HEK293 (cell line): Measurements from ENCODE around the gene IL23A.

Source experiments
- CTCF ChIA-PET: fragments of 350-600 bp; formaldehyde crosslinking; extraction: SDS; loops from one replicate; lab custom pipeline; 2021; ENCODE audit warnings: antibody characterized with exemption; lab: Yijun Ruan, JAX
- POLR2A ChIA-PET: fragments of 300-600 bp; formaldehyde crosslinking; extraction: SDS; loops from one replicate; lab custom pipeline; 2020; ENCODE audit warnings: antibody characterized with exemption, inconsistent platforms; lab: Yijun Ruan, JAX
- H3K27ac ChIP-seq: fragments of 200-500 bp; sonication (Bioruptor generic); 2 replicates; pipeline ENCODE4 v1.5.1; 2014; ENCODE audit warnings: low read depth, low read length, control low read depth, inconsistent platforms; ENCODE audit errors: extremely low read depth
- H3K36me3 ChIP-seq, 2 experiments: fragments of 200-500 bp in 1 of 2; sonication (Bioruptor generic) in 1 of 2; 1 replicate in 1 of 2; 2 replicates in 1 of 2; pipeline ENCODE4 v1.5.1; 2014 to 2017; ENCODE audit warnings: inconsistent platforms in 2 of 2, low read length in 2 of 2; ENCODE audit not compliant: control insufficient read depth in 2 of 2, insufficient read depth in 1 of 2
- H3K4me1 ChIP-seq: fragments of 200-500 bp; sonication (Bioruptor generic); 2 replicates; pipeline ENCODE4 v1.5.1; 2014; ENCODE audit warnings: mild to moderate bottlenecking, low read length, inconsistent platforms; ENCODE audit not compliant: control insufficient read depth, insufficient read depth
- H3K4me3 ChIP-seq: 2 replicates; pipeline ENCODE4 v1.5.1; 2011; ENCODE audit warnings: low read depth, mild to moderate bottlenecking, control low read depth, low read length, moderate library complexity
- H3K9me3 ChIP-seq: fragments of 200-500 bp; sonication (Bioruptor generic); 2 replicates; pipeline ENCODE4 v1.5.1; 2014; ENCODE audit warnings: low read depth, low read length, inconsistent platforms; ENCODE audit not compliant: control insufficient read depth, insufficient read depth
- IKZF3 ChIP-seq: fragments of 450-650 bp; IDR thresholded peaks from 2 replicates; pipeline ENCODE4 v1.5.0; 2018; ENCODE audit warnings: missing biosample characterization, mild to moderate bottlenecking, missing genetic modification characterization, moderate library complexity
- KLF8 ChIP-seq: fragments of 450-650 bp; formaldehyde crosslinking; IDR thresholded peaks from 2 replicates; pipeline ENCODE4 v1.5.1; 2016; ENCODE audit warnings: missing biosample characterization, missing genetic modification characterization
- SALL2 ChIP-seq: fragments of 450-650 bp; formaldehyde crosslinking; IDR thresholded peaks from 2 replicates; pipeline ENCODE4 v1.5.0; 2017; ENCODE audit warnings: missing biosample characterization, mild to moderate bottlenecking, missing genetic modification characterization, borderline replicate concordance
- SP3 ChIP-seq: fragments of 450-650 bp; formaldehyde crosslinking; IDR thresholded peaks from 2 replicates; pipeline ENCODE4 v1.5.1; 2016; ENCODE audit warnings: missing biosample characterization, missing genetic modification characterization
- ZBTB17 ChIP-seq: fragments of 450-650 bp; formaldehyde crosslinking; IDR thresholded peaks from 2 replicates; pipeline ENCODE4 v1.5.1; 2016; ENCODE audit warnings: missing biosample characterization, missing genetic modification characterization
- ZBTB20 ChIP-seq: fragments of 450-650 bp; formaldehyde crosslinking; IDR thresholded peaks from 2 replicates; pipeline ENCODE4 v1.5.1; 2016; ENCODE audit warnings: missing biosample characterization, missing genetic modification characterization
- ZFP37 ChIP-seq: fragments of 450-650 bp; formaldehyde crosslinking; IDR thresholded peaks from 2 replicates; pipeline ENCODE4 v1.5.1; 2016; ENCODE audit warnings: missing biosample characterization, missing genetic modification characterization
- ZNF239 ChIP-seq: fragments of 450-650 bp; formaldehyde crosslinking; IDR thresholded peaks from 2 replicates; pipeline ENCODE4 v1.5.1; 2016; ENCODE audit warnings: missing biosample characterization, missing genetic modification characterization
- ZNF341 ChIP-seq: fragments of 450-650 bp; formaldehyde crosslinking; IDR thresholded peaks from 2 replicates; pipeline ENCODE4; 2016; ENCODE audit warnings: low read depth, missing biosample characterization, missing genetic modification characterization
- ZNF501 ChIP-seq: fragments of 450-650 bp; formaldehyde crosslinking; IDR thresholded peaks from 2 replicates; pipeline ENCODE4 v1.5.1; 2016; ENCODE audit warnings: missing biosample characterization, missing genetic modification characterization
- ZNF548 ChIP-seq: fragments of 450-650 bp; formaldehyde crosslinking; IDR thresholded peaks from 2 replicates; pipeline ENCODE4 v1.5.1; 2016; ENCODE audit warnings: missing biosample characterization, missing genetic modification characterization
- ZNF549 ChIP-seq: fragments of 450-650 bp; IDR thresholded peaks from 2 replicates; pipeline ENCODE4 v1.5.1; 2018; ENCODE audit warnings: missing biosample characterization, missing genetic modification characterization, mild to moderate bottlenecking, inconsistent platforms, moderate library complexity
- ZNF629 ChIP-seq: fragments of 450-650 bp; formaldehyde crosslinking; IDR thresholded peaks from 2 replicates; pipeline ENCODE4 v1.5.1; 2017; ENCODE audit warnings: missing biosample characterization, missing genetic modification characterization
- ZNF792 ChIP-seq: fragments of 450-650 bp; formaldehyde crosslinking; IDR thresholded peaks from 2 replicates; pipeline ENCODE4 v1.5.1; 2016; ENCODE audit warnings: missing biosample characterization, missing genetic modification characterization
- ZNF837 ChIP-seq: fragments of 450-650 bp; formaldehyde crosslinking; IDR thresholded peaks from 2 replicates; pipeline ENCODE4 v1.5.1; 2016; ENCODE audit warnings: missing biosample characterization, missing genetic modification characterization
- TF ChIP-seq, protein P1 (sequence below): fragments of 450-650 bp; formaldehyde crosslinking; IDR thresholded peaks from 2 replicates; pipeline ENCODE4 v1.5.1; 2016; ENCODE audit warnings: missing biosample characterization, missing genetic modification characterization
- TF ChIP-seq, protein P2 (sequence below): fragments of 450-650 bp; formaldehyde crosslinking; IDR thresholded peaks from 2 replicates; pipeline ENCODE4 v1.5.1; 2016; ENCODE audit warnings: missing biosample characterization, missing genetic modification characterization, borderline replicate concordance
- TF ChIP-seq, protein P3 (sequence below): fragments of 450-650 bp; formaldehyde crosslinking; IDR thresholded peaks from 2 replicates; pipeline ENCODE4 v1.5.1; 2017; ENCODE audit warnings: missing biosample characterization, missing genetic modification characterization
- TF ChIP-seq, protein P4 (sequence below): fragments of 450-650 bp; formaldehyde crosslinking; optimal IDR thresholded peaks from 2 replicates; pipeline ENCODE3; 2016; ENCODE audit warnings: missing biosample characterization, mild to moderate bottlenecking, missing genetic modification characterization
- TF ChIP-seq, protein P5 (sequence below): fragments of 450-650 bp; formaldehyde crosslinking; IDR thresholded peaks from 2 replicates; pipeline ENCODE4 v1.5.1; 2017; ENCODE audit warnings: missing biosample characterization, missing genetic modification characterization
- TF ChIP-seq, protein P6 (sequence below): fragments of 450-650 bp; formaldehyde crosslinking; IDR thresholded peaks from 2 replicates; pipeline ENCODE4 v1.5.1; 2016; ENCODE audit warnings: missing biosample characterization, missing genetic modification characterization
- TF ChIP-seq, protein P7 (sequence below): fragments of 450-650 bp; formaldehyde crosslinking; IDR thresholded peaks from 2 replicates; pipeline ENCODE4 v1.5.1; 2017; ENCODE audit warnings: missing biosample characterization, missing genetic modification characterization

IL23A gene

DNA sequence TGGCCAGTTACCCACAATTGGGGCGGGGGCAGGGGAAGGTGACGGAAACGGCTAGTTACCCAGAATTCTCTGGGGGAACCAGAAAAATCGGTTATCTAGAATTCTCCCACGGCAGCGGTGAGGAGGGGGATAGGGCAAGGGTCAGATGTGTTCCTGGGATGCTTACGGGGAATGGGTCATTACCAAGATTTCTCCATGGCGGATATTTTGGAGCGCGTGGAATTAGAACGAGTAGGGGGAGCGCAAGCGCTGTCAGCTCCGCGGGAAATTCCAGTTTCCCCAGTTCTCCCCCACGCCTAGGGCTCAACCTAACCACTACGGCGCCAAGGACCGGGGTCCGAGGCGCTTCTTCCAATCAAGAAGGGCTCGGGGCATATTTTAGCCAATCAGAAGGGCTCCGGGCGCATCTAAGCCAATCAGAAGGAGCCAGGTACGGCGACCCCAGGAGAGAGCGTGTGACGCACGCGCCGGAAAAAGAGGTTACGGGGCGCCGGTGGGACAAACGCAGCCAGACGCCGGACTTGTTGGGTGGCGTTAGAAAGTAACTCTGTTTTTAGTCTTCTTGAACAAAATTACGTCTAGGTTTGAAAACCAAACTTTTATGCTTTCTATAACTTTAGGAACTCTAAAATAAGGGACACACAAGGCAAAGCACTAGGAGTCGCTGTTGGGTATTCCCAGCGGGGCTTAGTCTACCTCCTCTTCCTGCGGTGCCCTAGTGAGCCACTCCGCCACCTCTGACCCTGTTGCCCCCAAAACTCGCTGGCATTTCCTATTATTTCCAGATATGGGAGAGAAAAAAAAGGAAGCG is 4.8 kb upstream of the IL23A start, which contains the start of gene PAN2 (continued):
- TF ChIP-seq, protein P1, sequence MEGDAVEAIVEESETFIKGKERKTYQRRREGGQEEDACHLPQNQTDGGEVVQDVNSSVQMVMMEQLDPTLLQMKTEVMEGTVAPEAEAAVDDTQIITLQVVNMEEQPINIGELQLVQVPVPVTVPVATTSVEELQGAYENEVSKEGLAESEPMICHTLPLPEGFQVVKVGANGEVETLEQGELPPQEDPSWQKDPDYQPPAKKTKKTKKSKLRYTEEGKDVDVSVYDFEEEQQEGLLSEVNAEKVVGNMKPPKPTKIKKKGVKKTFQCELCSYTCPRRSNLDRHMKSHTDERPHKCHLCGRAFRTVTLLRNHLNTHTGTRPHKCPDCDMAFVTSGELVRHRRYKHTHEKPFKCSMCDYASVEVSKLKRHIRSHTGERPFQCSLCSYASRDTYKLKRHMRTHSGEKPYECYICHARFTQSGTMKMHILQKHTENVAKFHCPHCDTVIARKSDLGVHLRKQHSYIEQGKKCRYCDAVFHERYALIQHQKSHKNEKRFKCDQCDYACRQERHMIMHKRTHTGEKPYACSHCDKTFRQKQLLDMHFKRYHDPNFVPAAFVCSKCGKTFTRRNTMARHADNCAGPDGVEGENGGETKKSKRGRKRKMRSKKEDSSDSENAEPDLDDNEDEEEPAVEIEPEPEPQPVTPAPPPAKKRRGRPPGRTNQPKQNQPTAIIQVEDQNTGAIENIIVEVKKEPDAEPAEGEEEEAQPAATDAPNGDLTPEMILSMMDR (tag by site-specific recombination), result peak; percentile 68
- peak; percentile 89 for TF ChIP-seq ZBTB17
- TF ChIP-seq ZNF341 (tag by site-specific recombination), result peak; percentile 98
- TF ChIP-seq KLF8 (tag by site-specific recombination), result peak; percentile 51; the same call in 1 of the 2 replicates
- 0 out of 2 replicates have a peak, but pooled peaks have one; percentile 60 for TF ChIP-seq ZBTB20
- TF ChIP-seq, protein P2, sequence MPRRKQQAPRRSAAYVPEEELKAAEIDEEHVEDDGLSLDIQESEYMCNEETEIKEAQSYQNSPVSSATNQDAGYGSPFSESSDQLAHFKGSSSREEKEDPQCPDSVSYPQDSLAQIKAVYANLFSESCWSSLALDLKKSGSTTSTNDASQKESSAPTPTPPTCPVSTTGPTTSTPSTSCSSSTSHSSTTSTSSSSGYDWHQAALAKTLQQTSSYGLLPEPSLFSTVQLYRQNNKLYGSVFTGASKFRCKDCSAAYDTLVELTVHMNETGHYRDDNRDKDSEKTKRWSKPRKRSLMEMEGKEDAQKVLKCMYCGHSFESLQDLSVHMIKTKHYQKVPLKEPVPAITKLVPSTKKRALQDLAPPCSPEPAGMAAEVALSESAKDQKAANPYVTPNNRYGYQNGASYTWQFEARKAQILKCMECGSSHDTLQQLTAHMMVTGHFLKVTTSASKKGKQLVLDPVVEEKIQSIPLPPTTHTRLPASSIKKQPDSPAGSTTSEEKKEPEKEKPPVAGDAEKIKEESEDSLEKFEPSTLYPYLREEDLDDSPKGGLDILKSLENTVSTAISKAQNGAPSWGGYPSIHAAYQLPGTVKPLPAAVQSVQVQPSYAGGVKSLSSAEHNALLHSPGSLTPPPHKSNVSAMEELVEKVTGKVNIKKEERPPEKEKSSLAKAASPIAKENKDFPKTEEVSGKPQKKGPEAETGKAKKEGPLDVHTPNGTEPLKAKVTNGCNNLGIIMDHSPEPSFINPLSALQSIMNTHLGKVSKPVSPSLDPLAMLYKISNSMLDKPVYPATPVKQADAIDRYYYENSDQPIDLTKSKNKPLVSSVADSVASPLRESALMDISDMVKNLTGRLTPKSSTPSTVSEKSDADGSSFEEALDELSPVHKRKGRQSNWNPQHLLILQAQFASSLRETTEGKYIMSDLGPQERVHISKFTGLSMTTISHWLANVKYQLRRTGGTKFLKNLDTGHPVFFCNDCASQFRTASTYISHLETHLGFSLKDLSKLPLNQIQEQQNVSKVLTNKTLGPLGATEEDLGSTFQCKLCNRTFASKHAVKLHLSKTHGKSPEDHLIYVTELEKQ (tag by site-specific recombination), result no peak
- TF ChIP-seq IKZF3 (tag by site-specific recombination), result peak; percentile 88

DNA sequence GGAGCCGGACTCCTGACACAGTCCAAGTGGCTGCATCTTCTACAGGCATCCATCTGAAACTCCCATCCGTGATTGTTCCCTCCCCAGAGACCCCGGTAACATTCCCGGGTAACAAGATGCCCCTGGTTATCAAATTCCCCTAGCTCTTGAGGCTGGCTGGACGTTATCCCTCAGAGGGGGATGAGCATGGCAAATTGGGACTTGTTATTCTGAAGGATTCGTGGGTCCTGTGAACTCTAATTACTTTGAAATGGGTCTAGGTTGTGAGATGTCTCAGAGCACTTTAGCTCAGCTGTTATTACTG is 4.2 kb upstream of the IL23A start:
- ChIA-PET CTCF (interaction anchor here (0.8 to 1.1 kb wide), 3 partner anchors 11 to 49 kb away, joined by 3 to 5 read pairs (median 4); no protein-coding TSS in a partner anchor), POLR2A (interaction anchor here (2.1 to 3.4 kb wide), 2 partner anchors 18 to 25 kb away, joined by 16 to 32 read pairs; partner anchors contain the start of genes CNPY2 and STAT2)
- Histone ChIP-seq H3K4me1 (peaks cover 5% of the 10 kb centered on the region), H3K27ac (peak overlapping the region; percentile 80), H3K4me3 (peak overlapping the region; percentile 63), H3K36me3 (no peaks in the 10 kb centered on the region; a peak in 1 of 3 replicates), H3K9me3 (no peaks in the 10 kb centered on the region)
- TF ChIP-seq ZNF239 (tag by site-specific recombination) (no peak), ZNF629 (no peak), SP3 (no peak), ZFP37 (no peak), ZNF792 (tag by site-specific recombination) (no peak), ZNF501 (tag by site-specific recombination) (peak; percentile 6; the same call in 1 of the 2 replicates), ZNF549 (tag by site-specific recombination) (no peak), ZNF548 (tag by site-specific recombination) (no peak), ZNF837 (no peak), SALL2 (tag by site-specific recombination) (no peak)
- TF ChIP-seq, protein P3, sequence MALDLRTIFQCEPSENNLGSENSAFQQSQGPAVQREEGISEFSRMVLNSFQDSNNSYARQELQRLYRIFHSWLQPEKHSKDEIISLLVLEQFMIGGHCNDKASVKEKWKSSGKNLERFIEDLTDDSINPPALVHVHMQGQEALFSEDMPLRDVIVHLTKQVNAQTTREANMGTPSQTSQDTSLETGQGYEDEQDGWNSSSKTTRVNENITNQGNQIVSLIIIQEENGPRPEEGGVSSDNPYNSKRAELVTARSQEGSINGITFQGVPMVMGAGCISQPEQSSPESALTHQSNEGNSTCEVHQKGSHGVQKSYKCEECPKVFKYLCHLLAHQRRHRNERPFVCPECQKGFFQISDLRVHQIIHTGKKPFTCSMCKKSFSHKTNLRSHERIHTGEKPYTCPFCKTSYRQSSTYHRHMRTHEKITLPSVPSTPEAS (tag by site-specific recombination), result no peak
- TF ChIP-seq, protein P4, sequence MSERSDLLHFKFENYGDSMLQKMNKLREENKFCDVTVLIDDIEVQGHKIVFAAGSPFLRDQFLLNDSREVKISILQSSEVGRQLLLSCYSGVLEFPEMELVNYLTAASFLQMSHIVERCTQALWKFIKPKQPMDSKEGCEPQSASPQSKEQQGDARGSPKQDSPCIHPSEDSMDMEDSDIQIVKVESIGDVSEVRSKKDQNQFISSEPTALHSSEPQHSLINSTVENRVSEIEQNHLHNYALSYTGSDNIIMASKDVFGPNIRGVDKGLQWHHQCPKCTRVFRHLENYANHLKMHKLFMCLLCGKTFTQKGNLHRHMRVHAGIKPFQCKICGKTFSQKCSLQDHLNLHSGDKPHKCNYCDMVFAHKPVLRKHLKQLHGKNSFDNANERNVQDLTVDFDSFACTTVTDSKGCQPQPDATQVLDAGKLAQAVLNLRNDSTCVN (tag by site-specific recombination), result no peak
- TF ChIP-seq, protein P5, sequence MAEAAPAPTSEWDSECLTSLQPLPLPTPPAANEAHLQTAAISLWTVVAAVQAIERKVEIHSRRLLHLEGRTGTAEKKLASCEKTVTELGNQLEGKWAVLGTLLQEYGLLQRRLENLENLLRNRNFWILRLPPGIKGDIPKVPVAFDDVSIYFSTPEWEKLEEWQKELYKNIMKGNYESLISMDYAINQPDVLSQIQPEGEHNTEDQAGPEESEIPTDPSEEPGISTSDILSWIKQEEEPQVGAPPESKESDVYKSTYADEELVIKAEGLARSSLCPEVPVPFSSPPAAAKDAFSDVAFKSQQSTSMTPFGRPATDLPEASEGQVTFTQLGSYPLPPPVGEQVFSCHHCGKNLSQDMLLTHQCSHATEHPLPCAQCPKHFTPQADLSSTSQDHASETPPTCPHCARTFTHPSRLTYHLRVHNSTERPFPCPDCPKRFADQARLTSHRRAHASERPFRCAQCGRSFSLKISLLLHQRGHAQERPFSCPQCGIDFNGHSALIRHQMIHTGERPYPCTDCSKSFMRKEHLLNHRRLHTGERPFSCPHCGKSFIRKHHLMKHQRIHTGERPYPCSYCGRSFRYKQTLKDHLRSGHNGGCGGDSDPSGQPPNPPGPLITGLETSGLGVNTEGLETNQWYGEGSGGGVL (tag by site-specific recombination), result no peak
- TF ChIP-seq, protein P6, sequence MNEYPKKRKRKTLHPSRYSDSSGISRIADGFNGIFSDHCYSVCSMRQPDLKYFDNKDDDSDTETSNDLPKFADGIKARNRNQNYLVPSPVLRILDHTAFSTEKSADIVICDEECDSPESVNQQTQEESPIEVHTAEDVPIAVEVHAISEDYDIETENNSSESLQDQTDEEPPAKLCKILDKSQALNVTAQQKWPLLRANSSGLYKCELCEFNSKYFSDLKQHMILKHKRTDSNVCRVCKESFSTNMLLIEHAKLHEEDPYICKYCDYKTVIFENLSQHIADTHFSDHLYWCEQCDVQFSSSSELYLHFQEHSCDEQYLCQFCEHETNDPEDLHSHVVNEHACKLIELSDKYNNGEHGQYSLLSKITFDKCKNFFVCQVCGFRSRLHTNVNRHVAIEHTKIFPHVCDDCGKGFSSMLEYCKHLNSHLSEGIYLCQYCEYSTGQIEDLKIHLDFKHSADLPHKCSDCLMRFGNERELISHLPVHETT (tag by site-specific recombination), result 0 out of 2 replicates have a peak, but pooled peaks have one; percentile 5
- TF ChIP-seq, protein P7, sequence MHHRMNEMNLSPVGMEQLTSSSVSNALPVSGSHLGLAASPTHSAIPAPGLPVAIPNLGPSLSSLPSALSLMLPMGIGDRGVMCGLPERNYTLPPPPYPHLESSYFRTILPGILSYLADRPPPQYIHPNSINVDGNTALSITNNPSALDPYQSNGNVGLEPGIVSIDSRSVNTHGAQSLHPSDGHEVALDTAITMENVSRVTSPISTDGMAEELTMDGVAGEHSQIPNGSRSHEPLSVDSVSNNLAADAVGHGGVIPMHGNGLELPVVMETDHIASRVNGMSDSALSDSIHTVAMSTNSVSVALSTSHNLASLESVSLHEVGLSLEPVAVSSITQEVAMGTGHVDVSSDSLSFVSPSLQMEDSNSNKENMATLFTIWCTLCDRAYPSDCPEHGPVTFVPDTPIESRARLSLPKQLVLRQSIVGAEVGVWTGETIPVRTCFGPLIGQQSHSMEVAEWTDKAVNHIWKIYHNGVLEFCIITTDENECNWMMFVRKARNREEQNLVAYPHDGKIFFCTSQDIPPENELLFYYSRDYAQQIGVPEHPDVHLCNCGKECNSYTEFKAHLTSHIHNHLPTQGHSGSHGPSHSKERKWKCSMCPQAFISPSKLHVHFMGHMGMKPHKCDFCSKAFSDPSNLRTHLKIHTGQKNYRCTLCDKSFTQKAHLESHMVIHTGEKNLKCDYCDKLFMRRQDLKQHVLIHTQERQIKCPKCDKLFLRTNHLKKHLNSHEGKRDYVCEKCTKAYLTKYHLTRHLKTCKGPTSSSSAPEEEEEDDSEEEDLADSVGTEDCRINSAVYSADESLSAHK (tag by site-specific recombination), result no peak
